HG03442 (cell line): ENCODE measurements around the gene LMX1A.

Source experiments
- ATAC-seq: cut with Tn5 transposase; IDR thresholded peaks from one replicate; pipeline ENCODE4 v1.9.1; 2021; ENCODE audit warnings: mild to moderate bottlenecking, moderate library complexity; ENCODE audit not compliant: unreplicated experiment

The LMX1A gene

GRCh38 chr1:165172666-165173065 lies 183.8 kb downstream of the LMX1A start:
- no peak for ATAC-seq

GRCh38 chr1:165169729-165170128 lies 186.8 kb downstream of the LMX1A start:
- ATAC-seq = no peak

- no peak for ATAC-seq
Measured at GRCh38 chr1:165169028-165169427, 187.5 kb downstream of the LMX1A start.

DNA sequence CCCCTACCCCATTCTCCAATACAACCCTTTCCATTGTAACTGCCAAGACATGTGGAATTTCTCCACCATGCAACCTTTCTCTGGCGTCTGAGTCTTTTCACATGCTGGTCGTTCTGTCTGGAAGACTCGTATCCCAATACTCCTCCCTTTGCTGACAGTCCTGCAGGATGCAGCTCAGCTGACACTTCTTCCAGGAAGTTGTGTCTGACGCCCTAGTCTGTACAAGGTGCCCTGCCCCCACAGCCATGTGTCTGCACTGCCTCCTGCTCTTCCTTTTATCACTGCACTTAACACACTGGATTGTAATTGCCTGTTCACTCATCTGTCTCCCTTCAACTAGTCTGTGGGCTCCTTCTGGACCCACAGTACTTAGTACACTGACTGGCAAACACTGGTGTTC lies 188.0 kb downstream of the LMX1A start:
- ATAC-seq = no peak

GRCh38 chr1:165162671-165163241 lies 193.8 kb downstream of the LMX1A start:
- ATAC-seq = no peak

DNA sequence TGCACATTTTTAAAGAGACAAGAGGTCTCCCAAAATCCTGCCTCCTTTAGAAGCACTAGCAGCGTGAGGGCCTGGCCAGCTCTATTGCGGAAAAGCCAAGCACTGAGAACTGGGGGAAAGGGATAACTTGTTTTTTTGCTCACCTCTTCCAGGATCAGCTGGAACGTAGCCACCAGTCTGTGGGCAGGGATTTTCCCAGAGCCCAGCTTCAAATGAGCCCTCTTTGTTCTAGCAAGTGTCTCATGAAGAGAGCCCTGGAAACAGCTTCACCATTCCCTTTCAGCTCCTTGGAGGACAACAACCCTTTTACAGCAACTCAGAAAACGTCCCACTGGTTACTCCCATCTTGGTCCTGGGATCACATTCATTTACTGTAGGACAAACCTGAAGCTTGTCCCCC lies 195.4 kb downstream of the LMX1A start:
- no peak for ATAC-seq

GRCh38 chr1:165153182-165153581 lies 203.3 kb downstream of the LMX1A start:
- no peak for ATAC-seq

DNA sequence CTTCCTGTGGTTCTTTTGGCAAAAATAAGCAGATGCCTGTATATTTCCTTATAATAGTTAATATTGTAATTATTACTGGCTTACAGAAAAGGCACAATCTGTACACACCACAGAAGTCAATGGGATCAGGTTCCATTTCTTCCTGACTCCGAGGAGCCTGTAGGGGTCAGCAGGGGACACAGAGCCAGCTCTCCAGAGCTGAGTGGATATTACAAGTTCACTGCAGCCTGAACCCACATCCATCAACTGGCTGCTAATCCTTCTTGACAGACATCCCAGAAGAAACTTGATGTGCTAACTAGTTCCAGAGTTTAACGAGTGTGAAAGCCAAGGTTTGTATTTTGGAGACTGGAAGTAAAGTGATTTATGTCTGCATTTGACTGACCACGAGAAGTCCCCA lies 203.8 kb downstream of the LMX1A start:
- no peak for ATAC-seq

GRCh38 chr1:165152109-165152508 lies 204.4 kb downstream of the LMX1A start:
- ATAC-seq = no peak
